GM18867 (cell line): ENCODE data around the gene SDSL.

ENCODE experiments used
- ATAC-seq: cut with Tn5 transposase; IDR thresholded peaks from one replicate; pipeline ENCODE4 v1.9.1; 2021; ENCODE audit warnings: mild to moderate bottlenecking, moderate library complexity; ENCODE audit not compliant: unreplicated experiment

SDSL gene

DNA sequence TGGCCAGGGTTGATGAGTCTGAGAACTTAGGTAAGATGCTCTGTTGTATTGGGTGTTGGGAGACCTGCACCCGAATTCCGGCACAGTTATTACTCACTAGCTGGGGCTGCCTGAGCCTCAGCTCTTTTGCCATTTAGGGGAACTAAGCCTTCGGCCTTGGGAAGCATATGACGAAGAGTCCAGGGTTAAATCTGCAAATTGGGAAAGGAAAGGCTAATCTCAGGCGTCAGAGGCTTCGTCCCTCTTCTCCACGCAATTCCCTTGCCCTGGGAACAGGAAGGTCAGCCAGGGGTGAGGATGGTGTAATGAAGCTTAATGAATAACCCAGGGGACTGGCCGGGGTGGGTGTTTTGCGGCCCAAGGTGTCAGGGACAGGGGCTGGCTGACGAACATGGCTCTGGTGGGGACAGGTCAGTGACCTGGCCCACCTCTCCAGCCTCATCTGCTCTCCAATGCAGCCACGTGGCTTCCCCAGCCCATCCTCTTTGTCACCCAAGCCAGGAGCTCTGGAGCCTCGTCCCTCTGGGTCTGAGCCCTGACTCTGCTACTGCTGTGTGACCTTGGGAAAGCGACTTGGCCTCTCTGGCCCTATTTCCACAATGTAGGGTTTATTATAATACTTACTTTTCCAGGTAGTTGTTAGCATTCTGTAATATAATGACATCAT is 3.8 kb upstream of the SDSL start:
- no peak for ATAC-seq

DNA sequence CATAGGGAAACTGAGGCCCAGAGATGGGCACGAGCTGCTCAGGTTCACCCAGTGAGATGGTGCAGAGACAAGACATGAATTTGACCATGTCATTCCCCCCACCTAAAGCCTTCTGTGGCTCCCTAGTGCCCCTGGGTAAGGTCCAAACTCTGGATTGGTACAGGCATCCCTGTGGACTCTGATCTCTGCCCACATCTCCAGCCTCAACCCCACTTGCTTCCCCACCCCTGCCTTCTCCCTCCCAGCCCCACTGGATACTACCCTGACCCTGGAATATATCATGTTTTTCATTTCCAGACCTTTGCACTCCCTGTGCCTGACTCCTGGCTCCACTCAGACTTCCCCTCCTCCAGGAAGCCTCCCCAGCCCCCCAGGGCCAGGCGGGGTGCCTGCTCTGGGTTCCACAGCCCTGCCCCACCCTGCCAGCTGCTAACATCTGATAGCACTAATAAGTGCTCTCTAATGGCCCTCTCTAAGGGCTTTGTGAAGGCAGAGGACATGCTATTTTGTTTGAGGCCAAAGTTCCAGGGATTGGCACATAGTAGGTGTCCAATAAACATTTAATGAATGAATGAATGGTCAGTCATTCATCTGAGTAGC is 1.1 kb upstream of the SDSL start:
- ATAC-seq = no peak

DNA sequence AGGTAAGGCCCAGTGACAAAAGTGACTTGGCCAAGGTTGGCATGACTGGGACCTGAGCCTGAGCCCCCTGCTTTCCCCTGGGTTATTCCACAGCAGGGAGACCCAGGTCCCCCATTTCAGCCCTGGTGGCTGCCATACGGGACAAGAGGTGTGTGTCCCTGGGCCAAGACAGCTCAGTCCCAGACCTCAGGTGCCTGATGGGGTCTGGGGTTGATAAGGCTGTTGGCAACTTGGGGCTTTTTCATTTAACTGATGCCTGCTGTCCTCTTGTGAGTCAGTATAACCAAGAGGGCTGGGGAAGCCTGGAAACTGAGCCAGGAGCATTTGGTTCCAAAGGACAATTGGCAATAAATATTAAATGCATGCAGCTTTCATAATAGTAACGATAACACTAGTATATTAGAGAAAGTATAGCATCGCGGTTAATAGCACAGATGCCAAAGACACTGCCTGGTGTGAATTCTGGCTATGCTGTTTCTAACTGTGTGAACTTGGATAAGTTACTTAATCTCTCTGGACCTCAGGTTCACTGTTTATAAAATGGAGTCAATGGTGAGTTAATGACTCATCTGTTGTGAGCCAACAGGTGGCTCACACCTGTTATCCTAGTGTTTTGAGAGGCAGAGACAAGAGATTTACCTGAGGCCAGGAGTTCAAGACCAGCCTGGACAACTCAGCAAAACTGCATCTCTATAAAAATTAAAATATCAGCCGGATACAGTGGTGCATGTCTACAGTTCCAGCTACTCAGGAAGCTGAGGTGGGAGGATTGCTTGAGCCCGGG is 898 bp downstream of the SDSL start:
- no peak for ATAC-seq

- ATAC-seq = no peak
Measured at GRCh38 chr12:113424456-113424855, 2.3 kb downstream of the SDSL start.

DNA sequence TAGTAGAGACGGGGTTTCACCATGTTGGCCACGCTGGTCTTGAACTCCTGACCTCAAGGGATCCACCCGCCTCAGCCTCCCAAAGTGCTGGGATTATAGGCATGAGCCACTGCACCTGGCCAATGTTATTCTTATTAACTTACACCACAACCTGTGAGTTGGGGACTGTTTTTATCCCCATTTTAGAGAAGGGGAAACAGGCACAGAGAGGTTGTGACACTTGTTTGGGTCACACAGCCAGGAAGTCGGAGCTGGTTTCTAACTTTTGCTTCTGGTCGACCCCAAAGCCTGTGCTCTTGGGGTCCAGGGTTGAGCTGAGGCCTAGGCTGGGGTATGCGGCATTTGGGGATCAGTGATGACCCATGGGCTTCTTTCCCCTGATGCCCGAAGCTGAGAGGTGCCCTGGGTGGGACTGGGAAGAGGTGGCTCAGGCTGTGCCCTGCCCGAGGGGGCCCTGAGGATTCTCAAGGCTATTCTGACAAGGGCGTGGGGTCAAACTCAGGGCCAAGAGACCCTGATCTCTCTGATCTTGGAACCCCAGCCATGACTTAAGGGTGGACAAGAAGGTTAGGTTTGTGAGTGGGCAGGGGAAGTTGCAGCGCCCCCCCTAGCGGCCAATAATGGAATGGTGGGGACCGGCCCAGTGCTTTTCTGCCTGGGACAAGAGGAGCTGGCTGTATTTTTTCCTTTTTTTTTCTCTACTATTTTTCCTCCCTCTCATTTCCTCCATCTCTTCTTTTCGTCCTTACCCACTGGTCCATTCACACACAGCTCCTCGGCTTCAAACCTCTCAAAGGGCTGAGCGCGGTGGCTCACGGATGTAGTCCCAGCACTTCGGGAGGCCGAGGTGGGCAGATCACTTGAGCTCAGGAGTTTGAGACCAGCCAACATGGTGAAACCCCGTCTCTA is 3.0 kb downstream of the SDSL start:
- no peak for ATAC-seq

DNA sequence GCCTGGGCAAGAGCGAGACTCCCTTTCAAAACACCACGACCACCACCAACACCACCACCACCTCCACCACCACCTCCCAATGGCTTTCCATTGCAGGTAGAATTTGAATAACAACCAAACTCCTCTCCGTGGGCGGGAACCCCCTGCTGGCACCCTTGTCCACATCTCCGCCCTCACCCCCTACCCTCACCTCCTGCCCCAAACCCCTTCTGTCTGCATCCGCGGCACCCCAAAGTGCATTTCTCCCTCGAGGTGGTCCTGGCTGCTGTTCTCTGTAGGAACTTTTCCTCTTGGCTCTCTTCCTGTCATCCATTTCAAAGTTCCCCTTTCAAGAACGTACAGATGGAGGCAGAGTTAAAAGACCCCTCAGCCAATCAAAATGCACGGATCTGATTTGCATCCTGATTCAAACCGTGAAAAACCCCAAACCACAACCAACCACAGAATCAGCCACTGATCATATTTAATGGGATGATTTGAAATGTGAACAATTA is 3.8 kb downstream of the SDSL start:
- ATAC-seq = no peak

- ATAC-seq = no peak
Measured at GRCh38 chr12:113427882-113428281, 5.7 kb downstream of the SDSL start.

GRCh38 chr12:113428482-113428881 is 6.3 kb downstream of the SDSL start:
- ATAC-seq = no peak

DNA sequence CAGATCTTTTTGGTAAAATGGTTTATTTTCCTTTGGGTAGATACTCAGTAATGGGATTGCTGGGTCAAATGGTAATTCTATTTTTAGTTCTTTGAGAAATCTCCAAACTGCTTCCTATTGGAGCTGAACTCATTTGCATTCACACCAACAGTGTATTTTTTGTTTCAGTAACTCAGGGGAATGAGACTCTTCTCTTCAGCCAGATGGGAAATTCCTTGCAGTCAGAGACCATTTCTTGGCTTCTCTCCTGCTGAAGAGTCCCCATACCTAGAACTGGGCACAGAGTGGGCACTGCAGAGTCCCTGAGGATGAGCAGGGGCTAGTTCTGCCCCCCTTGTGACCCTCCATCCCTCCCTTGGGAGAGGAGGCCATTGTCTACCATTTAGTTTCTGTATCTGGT is 10.8 kb downstream of the SDSL start:
- ATAC-seq = no peak

GRCh38 chr12:113435367-113435766 is 13.2 kb downstream of the SDSL start:
- ATAC-seq = no peak

DNA sequence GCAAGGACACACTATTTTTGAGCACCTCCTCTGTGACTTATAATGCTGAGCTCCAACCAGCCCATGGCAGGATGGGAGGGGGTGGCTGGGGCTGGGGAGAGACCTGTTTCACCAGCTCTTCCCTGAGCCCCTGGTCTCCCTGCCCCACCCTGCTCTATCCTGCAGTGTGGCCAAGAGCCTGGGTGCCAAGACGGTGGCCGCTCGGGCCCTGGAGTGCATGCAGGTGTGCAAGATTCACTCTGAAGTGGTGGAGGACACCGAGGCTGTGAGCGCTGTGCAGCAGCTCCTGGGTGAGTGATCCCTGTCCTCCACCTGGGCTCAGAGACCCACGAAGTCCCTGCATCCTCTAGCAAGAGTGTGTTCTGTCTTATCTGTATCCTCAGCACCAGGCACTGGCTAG is 14.4 kb downstream of the SDSL start:
- ATAC-seq = no peak

DNA sequence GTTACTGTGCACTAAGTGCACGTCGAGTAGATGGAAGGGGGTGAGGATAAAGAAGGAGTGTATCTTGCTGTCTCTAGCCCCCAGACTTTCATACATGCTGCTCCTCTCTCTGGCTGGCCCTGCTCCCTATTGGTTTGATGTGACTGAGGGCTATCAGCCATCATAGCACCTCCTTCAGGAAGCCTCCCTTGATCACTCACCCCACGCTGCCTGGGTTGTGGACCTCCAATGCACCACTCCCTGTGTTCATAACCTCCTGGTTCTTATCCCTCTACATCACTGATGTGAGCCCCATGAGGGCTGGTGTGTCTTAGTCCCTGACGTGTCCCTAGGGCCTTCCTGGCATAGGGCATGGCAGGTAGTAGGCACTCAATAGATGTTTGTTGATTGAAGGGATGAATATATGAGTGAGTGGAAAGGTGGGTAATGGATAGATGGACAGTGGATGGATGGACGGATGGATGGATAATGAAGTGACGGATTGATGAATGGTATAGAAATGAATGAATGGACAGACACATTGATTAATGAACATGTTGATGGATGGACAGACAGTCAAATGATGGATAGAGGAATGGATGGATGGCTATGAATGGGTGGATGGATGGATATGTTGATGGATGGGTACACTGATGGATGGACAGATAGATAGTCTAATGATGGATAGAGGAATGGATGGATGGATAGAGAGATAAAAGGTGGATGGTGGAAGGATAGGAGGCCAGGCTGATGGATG is 15.0 kb downstream of the SDSL start:
- no peak for ATAC-seq

GRCh38 chr12:113437729-113438100 is 15.5 kb downstream of the SDSL start:
- ATAC-seq = no peak

GRCh38 chr12:113438523-113439300 is 16.5 kb downstream of the SDSL start:
- no peak for ATAC-seq

DNA sequence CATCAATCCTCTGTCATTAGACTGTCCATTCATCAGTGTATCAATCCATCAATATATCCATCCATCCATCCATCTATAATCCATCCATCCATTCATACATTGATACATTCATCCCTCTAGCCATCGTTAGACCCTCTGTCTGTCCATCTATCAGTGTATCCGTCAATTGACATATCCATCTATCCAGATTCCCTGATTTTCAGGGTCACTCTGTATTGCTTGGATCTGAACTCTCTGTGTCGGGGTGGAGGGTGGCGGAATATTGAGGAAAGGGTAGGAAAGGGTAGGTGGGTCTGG is 17.1 kb downstream of the SDSL start:
- ATAC-seq = no peak

DNA sequence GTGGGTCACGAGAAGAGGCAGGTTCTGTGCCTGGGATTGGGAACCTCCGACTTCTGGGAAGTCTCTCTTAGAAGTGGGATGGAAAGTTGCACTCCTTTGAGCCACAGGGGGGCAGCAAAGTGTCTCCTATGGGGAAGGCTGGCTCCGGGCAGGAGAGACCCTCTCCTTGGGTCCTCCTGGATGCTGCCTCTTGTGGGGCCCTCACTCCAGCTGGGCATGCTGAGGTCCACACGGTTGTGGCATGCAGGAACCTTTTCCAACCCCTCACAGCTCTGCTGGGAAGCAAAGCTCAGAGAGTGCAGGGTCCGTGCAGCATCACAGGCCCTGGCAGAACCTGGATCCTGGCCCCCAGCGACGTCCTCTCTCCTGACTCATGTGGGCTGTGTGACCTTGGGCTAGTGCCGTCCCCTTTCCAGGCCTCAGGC is 17.4 kb downstream of the SDSL start:
- ATAC-seq = no peak

- ATAC-seq = no peak
Measured at GRCh38 chr12:113440336-113440735, 18.2 kb downstream of the SDSL start.

DNA sequence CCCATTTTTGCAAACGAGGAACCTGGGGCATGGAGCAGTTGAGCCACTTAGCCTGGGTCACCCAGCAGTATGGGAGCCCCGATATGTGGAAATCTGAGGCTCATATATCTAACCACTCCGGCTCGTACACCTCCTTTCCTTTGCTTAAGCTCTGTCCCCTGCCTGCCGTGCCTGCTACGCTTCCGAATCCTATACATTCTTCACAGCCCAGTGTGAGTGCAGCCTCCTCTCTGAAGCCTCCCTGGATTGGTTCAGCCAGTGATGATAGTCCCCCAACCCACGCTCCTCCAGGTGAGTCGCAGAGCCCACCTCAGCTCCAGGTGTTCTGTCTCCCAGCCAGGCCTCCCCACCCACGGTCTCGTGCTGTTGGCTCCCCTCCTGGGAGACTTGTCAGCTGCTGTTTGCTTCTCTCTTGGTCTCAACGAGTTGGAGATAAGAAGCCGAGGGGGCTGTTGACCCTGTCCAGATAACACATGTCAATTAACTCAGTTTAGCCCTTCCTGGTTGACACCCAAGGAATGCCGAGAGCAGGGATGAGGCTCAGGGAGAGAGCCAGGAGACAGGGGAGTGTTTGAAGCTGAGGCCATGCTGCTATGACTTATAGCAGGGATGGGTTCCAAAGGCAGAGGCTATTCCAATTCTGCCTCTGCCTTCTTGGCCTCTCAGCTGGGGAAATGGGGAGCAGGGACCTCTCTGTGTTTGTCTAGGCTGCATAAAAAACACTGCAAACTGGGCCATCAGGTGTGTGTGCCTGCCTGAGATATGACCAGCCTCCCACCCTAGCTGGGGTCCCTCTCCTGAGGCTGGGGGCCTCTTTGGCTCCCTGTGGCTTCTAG is 19.0 kb downstream of the SDSL start:
- ATAC-seq = no peak

DNA sequence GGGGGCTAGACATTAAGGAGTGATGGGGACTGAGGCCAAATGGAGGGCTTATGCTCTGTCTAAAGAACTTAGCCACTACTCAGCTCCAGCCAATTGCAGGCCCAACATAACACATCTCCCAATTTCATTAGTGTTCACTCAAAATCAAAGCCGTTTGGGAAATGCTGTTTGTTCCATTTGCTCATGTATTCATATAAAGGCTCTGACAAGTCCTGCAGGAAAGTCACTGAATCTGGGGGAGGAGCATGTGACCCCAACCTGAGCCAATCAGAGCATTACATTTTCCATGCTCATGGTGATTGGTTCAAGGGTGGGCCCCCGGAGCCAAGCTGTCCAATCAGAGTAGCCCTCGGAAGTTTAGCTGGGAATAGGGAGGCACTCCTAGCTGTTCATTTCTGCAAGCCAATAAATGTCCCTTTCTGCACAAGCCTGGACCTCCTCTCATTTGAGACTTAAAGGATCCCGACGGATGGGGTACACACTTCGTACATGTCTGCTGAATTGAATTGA is 20.9 kb downstream of the SDSL start:
- ATAC-seq = no peak
